GM12892 (cell line): Measurements from ENCODE around the gene ZMAT5.
A peak's percentile ranks its signal among the peaks of the same experiment; 100 is the strongest.
"Not testable (repeated sequence)": the region's sequence is repeated elsewhere in the genome, so short reads cannot be mapped to it uniquely, and the experiment has no call there.

Source experiments
- DNase-seq: peaks from one replicate; pipeline ENCODE4 v3.0.0; 2011; ENCODE audit not compliant: insufficient read length
- FAIRE-seq: peaks from 2 replicates; lab custom pipeline; 2011; peaks lifted over from hg19 to GRCh38; lab: Jason Lieb, UNC
- POLR2A ChIP-seq: IDR thresholded peaks from 2 replicates; pipeline ENCODE4 v1.6.1; 2011; ENCODE audit warnings: low read depth, low read length, control low read depth
- POLR2AphosphoS5 ChIP-seq: IDR thresholded peaks from 2 replicates; pipeline ENCODE4 v1.6.1; 2011; ENCODE audit warnings: low read depth, low read length, control low read depth
- TAF1 ChIP-seq: IDR thresholded peaks from 2 replicates; pipeline ENCODE4 v1.6.1; 2011; ENCODE audit warnings: low read depth, mild to moderate bottlenecking, control low read depth, low read length, borderline replicate concordance

Gene ZMAT5

GRCh38 chr22:29762263-29762662 is 4.5 kb downstream of the ZMAT5 start:
- FAIRE-seq: no peak
- TF ChIP-seq POLR2AphosphoS5 (no peak), TAF1 (no peak), POLR2A (no peak)
- DNase-seq: no peak

GRCh38 chr22:29758959-29759358 is 7.8 kb downstream of the ZMAT5 start:
- no peak for FAIRE-seq
- DNase-seq: no peak
- TF ChIP-seq POLR2AphosphoS5 (no peak), TAF1 (no peak), POLR2A (no peak)

- FAIRE-seq (no peak), DNase-seq (no peak)
- TF ChIP-seq TAF1: no peak
- TF ChIP-seq POLR2A: no peak
- TF ChIP-seq POLR2AphosphoS5: no peak
Measured at GRCh38 chr22:29758068-29758622, 8.7 kb downstream of the ZMAT5 start.

GRCh38 chr22:29757096-29757495 is 9.7 kb downstream of the ZMAT5 start:
- FAIRE-seq (no peak), DNase-seq (no peak)
- TF ChIP-seq POLR2AphosphoS5 (no peak), POLR2A (no peak), TAF1 (no peak)

GRCh38 chr22:29756341-29756740 is 10.5 kb downstream of the ZMAT5 start:
- no peak for TF ChIP-seq TAF1
- no peak for TF ChIP-seq POLR2A
- TF ChIP-seq POLR2AphosphoS5: no peak
- FAIRE-seq (no peak), DNase-seq (no peak)

GRCh38 chr22:29755889-29756288 is 10.9 kb downstream of the ZMAT5 start:
- DNase-seq (no peak), FAIRE-seq (no peak)
- TF ChIP-seq TAF1 (no peak), POLR2AphosphoS5 (no peak), POLR2A (no peak)

- not testable (repeated sequence) for DNase-seq
- FAIRE-seq: peak; percentile 9
Measured at GRCh38 chr22:29754658-29755395, 12.0 kb downstream of the ZMAT5 start.

GRCh38 chr22:29753808-29754657 is 12.8 kb downstream of the ZMAT5 start:
- FAIRE-seq: no peak
- no peak for DNase-seq
- no peak for TF ChIP-seq TAF1
- TF ChIP-seq POLR2A: no peak
- no peak for TF ChIP-seq POLR2AphosphoS5

GRCh38 chr22:29751669-29752068 is 15.1 kb downstream of the ZMAT5 start:
- TF ChIP-seq POLR2A: no peak
- TF ChIP-seq TAF1: no peak
- no peak for TF ChIP-seq POLR2AphosphoS5
- DNase-seq (no peak), FAIRE-seq (no peak)

GRCh38 chr22:29750559-29751538 is 16.0 kb downstream of the ZMAT5 start:
- TF ChIP-seq POLR2A (no peak), POLR2AphosphoS5 (no peak), TAF1 (no peak)
- DNase-seq: no peak

More at GRCh38 chr22:29750559-29751538, 16.0 kb downstream of the ZMAT5 start:
- FAIRE-seq: no peak
